Hematopoietic multipotent progenitor cell treated with erythropoietin and hydrocortisone succinate and interleukin-3 and kit ligand, for 15 days (in vitro differentiated cells): ENCODE data around the gene IMP3.
A peak's percentile ranks its signal among the peaks of the same experiment; 100 is the strongest.
"Not testable (repeated sequence)": the region's sequence is repeated elsewhere in the genome, so short reads cannot be mapped to it uniquely, and the experiment has no call there.

Experiments used
- DNase-seq: peaks from one replicate; pipeline ENCODE4 v3.0.0-alpha.2; 2015; ENCODE audit warnings: low spot score

IMP3 gene, protein sequence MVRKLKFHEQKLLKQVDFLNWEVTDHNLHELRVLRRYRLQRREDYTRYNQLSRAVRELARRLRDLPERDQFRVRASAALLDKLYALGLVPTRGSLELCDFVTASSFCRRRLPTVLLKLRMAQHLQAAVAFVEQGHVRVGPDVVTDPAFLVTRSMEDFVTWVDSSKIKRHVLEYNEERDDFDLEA

GRCh38 chr15:75639709-75640482, at the start of gene IMP3:
TSS of gene IMP3 (minus strand) at chr15:75640224. CDS start at chr15:75640168, 56 bp downstream.
- DNase-seq = peak; percentile 95

DNA sequence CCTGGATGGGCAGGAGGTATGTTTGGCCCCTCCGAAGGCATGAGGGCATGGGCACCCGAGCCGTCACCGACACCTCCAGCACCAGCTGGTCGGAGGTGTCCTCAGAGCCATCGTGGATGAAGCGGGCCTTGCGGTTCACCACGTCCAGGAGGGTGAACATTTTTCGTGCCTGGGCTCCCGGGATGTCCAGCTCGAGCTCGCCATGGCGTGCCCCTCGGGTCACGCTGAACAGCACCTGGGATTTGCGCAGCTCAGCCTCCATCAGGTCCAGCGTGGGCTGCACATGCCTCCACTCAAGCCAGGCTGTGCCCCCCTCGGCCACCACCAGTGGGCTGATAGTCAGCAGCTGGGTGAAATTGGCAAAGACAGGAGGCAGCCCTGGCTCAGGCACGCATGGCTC, 49.4 kb upstream of the IMP3 start:
- DNase-seq = not testable (repeated sequence)

DNA sequence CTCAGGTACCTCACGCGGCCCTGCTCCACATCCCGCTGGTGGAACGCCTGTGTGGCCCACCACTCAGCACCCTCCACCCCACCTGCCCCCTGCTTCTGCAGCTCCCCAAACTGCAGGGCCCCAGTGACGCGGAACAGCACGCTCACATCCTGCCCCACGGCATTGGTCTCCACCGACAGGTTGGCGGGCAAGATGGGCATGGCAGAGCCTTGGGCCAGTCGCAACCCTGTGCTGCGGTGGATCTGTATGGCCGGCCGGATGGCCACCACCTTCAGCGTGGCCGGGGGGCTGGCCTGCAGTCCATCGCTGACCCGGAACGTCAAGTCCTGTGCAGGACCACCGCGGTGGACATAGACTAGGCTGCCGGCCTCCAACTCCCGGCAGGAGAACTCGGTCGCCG, 48.8 kb upstream of the IMP3 start:
- no peak for DNase-seq

DNA sequence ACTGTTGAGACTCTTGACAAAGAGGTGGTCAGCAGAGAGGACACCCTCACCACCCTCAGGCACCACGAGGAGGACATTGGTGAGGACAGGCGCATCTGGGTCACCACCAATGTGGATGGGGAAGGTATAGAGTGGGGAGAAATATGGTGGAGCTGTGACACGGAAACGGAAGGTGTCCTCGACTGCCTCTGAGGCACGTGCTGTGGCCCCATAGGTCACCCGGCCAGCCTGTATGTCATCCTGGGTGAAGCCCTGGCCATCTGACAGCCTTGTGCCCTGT, 48.2 kb upstream of the IMP3 start:
- no peak for DNase-seq

- DNase-seq = no peak
These were observed 47.7 kb upstream of the IMP3 start for GRCh38 chr15:75687486-75688277.

- DNase-seq = peak; percentile 64
These were observed 46.2 kb upstream of the IMP3 start for GRCh38 chr15:75686212-75686642.

DNA sequence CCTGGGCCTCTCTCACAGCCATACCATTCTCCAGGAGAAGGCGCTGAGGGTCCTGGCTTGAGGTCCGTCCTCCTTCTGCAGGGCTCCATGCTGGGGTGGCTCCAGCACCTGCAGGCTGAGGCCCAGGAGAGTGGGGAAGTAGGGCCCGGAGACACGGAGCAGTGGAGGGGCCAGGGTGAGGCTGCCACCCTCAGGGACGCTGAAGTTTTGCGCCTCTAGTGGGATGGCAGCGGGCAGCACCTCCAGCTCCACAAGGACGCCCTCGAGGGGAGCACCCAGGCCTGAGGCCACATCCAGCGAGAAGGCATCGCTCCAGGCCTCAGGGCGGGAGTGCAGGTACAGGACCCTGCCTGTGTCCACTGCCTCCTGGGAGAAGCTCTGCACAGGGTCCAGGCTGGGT, 45.2 kb upstream of the IMP3 start:
- DNase-seq = no peak

DNA sequence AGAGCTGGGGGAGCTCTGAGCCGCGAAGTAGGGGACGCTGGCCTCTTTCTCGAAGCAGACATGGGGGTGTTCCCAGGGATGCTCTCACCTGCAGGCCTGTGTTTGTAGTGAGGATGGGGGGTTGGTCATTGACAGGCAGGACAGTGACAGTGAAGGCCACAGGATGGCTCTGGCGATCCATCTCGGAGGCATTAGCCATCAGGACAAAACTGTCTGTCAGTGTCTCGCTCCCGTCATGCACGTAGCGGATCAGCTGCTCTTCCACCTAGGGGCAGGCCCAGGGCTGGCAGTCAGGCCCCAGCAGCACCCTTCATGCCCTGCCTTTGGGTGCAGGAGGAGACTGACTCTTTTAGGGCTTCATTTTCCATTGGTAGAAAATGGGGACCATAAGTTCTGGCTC, 44.6 kb upstream of the IMP3 start:
- DNase-seq = no peak

DNA sequence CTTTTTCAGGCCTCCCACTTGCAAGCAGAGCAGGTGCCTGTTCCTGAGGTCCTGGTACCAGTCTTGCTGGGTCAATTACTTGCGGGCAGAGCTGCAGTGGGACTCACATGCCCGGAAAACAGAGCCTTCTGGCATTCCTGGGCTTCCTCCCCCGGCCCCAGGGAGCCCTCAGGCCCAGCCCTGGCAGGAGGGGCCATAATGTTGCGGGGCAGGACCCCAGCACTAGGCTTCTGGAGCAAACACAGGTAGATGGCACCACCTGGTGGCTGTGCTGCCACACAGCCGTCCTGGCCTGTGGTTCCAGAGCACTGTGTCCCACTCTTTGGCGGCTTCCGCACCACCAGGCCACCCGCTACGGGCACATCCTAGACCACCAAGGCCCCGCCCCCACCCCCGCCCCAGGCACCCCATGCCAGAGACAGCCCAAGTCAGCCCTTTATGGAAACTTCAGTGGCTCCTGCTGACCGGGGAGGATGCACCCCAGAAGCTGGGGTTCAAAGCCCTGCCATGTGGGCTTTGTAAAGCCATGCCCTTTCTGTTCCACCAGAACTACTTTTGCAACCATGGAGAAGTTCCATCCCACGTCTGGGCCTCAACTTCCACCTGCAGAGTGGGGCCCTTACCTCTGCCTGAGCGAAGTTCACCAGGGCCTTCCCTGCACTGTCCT, 43.8 kb upstream of the IMP3 start:
- DNase-seq = peak; percentile 57

DNA sequence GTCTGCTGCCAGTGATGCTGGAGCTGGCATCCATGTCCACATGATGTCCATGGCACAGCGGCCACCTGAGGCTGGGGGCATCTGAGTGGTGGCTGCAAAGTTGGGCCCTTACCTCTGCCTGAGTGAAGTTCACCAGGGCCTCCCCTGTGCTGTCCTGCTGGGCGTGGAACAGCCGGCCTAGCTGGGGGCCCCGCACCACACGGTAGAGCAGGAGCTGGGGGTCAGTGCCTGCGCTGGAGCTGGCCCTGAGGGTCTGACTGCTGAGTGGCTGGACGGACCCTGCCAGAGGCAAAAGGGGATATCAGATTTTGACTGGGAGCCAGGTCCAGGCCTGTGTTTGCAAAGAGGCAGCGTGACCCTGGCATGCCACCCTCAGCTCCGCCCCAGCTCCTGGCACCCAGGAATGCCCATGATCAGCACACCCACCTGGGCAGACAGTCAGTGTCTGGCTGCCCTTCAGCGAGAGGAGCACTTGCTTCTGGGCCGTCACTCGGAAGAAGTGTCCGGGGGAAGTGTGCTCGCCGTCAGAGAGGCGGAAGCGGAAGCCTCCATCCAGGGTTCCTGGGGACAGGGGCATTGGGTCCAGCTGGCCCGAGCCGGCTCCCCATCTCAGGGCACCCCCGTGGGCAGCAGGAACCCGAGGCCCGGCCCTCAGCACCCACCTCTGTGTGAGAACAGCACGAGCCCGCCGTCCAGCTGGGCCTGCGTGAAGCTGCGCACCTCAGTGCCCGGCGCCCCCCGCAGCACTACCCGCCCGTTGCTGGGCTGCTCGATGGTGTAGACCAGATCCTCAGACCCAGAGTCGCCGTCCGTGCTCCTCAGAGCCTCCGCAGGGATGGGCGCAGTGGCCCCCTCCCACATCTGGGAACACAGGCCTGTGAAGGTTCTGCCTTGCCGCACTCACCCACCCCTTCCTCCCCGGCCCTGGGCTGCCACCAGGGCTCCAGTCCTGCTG, 42.4 kb upstream of the IMP3 start:
- no peak for DNase-seq

GRCh38 chr15:75680007-75680789, 40.2 kb upstream of the IMP3 start:
- DNase-seq = no peak

DNA sequence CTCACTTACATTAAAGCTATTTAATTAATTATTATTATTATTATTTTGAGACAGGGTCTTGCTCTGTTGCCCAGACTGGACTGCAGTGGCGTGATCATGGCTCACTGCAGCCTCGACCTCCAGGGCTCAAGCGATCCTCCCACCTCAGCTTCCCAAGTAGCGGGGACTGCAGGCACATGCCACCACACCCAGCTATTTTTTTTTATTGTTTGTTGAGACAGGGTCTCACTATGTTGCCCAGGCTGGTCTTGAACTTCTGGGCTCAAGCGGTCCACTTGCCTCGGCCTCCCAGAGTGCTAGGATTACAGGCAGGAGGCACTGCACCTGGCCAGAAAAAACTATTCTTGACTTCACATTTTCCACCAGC, 38.3 kb upstream of the IMP3 start:
- DNase-seq = not testable (repeated sequence)

GRCh38 chr15:75677465-75678323, 37.7 kb upstream of the IMP3 start:
- DNase-seq = no peak

DNA sequence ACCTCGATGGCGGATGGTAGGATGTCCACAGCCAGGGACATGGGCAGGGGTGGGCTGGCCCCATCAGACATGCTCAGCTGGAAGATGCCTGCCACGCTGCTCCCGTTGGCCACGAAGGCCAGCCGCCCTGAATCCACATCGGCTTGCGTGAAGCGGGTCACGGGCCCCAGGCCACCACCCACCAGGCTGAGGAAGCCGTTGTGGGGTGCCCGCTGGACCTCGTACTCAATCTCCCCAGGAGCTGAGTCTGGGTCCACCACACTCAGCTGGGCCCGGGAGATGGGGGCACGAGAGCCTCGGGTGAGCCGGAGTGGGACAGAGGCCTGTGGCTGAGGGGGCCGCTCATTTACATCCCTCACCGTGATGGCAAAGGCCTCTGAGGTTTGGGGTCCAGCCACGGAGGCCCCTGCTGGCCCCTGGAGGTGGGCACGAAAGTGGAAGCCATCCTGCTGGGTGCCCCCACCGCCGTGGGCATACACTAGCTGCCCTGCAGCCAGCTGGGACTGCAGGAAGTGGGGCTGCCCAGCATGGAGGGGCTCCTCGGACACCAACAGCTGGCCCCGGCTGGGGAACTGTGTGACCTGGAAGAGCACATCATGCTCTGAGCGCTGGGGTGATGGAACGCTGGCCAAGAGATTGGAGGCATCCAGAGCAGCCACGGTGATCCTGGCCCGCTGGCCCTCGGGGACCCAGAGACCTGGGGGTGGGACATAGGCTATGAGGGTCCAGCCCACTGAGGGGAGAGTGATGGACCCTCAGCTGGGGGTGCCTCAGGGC, 36.9 kb upstream of the IMP3 start:
- no peak for DNase-seq

- DNase-seq = no peak
These were observed 35.8 kb upstream of the IMP3 start for GRCh38 chr15:75675579-75676404.

DNA sequence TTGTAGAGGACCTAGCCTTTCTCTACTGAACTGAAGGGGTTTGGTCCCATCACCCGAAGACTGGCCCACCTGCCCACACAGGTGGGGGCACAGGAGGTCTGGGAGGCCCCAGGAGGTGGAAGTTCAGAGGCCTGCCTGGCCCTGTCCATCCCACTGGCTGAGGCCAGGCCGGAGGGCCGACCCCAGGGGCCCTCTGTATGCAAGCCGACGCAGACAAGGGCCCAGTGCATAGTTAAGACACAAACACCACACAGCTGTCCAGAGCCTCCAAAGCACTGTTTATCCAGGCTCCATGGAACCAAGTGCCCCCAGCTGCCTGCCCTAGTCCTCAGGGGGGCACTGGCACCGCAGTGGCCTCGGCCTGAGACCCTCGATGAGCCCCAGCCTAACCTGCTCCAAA, 34.3 kb upstream of the IMP3 start:
- no peak for DNase-seq

GRCh38 chr15:75673426-75674235, 33.6 kb upstream of the IMP3 start:
- DNase-seq = no peak
